COLO668 (cell line): ENCODE measurements around the gene ZNF619.
"Not testable (repeated sequence)": the region's sequence is repeated elsewhere in the genome, so short reads cannot be mapped to it uniquely, and the experiment has no call there.

Experiments
- DNase-seq: peaks from one replicate; lab custom pipeline; 2025; ENCODE audit not compliant: unreplicated experiment; lab: John Stamatoyannopoulos, UW

ZNF619 gene

DNA sequence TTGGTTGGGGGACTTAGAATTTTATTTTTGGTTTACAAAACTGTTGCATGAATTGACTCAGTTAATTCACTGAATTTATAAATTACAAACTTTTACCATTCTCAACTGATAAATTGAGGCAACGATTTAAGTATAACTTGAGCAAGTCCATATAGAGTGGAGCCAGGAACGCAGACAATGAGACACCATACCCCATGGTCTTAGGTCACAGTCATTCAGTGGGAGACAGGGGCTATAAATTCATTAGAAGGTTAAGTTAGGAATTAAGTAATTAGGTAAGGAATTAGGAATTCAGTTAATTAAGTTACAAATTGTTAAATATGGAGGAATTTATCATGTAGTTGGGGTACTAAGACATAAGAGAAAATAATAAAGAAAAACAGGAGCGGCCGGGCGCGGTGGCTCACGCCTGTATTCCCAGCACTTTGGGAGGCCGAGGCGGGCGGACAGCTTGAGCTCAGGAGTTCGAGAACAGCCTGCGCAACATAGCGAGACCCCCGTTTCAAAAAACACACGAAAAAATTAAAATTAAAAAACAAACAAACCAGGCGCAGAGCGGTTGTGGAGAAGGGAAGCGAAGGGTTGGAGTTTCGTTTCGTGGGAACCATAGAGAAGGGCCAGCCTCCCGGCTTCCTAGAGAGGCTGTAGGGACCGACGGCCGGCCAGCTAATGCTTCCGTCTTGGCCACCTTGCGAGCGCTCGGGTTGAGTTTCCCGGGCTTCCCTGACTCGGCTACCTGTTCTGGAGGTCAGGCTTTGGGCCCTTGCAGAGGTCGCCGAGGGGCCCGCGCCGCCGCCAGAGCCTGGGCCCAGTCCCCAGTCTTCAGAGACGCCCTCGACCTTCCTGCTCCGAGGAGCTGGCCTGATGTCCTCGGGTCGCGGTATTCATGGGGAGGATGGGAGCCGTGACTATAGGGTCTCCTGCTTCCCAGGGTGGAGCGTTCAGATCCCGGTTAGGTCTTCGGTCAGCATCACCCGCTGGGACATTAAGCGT, at the start of gene ZNF619:
Gene ZNF619 (plus strand): TSS at position 645 of the 993 bp plus-strand sequence. CDS start 858 bp downstream, outside the sequence.
- peak; percentile 64 for DNase-seq

DNA sequence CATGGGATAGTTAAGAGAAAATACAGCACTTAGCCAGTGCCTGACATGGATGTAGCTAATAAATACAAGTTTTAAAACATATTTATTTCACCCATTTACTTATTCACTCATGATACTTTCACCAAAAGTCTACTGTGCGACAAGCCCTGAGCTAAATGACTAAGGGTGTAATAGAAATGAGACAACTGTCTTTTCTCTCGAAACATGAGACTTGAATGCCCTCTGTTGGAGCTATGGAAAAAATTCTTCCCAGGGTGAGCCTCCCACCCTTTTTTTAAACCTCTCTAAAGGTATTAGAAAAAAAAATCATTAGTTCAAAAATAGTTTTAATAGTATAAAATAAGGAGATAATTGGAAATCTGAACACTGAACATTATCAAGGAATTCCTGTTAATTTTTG, 44.1 kb upstream of the ZNF619 start:
- no peak for DNase-seq

DNA sequence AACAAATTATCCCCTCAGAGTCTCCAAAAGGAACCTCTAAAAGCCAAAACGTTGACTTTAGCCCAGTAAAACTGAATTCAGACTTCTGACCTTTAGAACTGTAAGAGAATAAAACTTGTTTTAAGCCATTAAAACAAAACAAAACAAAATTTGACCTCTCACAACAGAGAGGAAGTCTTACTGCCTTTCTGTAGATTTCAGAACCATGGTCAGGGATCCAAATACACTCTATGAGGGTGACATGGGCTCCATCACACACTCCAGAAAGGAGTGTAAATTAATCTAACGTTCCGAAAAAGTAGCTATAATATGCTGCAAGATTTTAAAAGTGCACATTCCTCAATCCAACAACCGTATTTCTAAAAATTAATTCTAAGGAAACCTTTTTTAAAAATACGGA, 39.0 kb upstream of the ZNF619 start:
- no peak for DNase-seq

DNA sequence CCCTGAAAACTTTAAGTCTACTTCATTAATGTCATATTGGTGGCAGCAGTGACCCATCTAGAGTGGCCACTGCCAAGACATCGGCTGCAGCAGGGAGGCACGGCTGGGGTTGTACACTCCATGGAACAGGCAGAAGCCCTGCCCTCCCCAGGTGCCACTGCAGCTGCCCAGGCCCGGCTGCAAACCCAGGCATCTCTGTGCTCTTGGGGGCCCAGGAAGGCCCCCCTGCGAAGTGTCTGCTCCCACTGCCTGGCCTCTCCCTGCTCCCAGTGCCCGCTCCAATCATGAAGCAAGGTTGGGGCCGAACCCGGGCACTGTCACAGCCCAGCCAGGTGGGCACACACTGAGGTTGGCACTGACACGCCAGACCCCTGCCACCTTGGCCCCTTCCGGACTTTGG, 31.9 kb upstream of the ZNF619 start:
- no peak for DNase-seq

- no peak for DNase-seq
Observed at GRCh38 chr3:40445880-40446279, 31.0 kb upstream of the ZNF619 start.

GRCh38 chr3:40450438-40450837, 26.5 kb upstream of the ZNF619 start:
- no peak for DNase-seq

GRCh38 chr3:40451551-40451950, 25.4 kb upstream of the ZNF619 start:
- no peak for DNase-seq

GRCh38 chr3:40452057-40452456, 24.9 kb upstream of the ZNF619 start:
- DNase-seq = no peak

GRCh38 chr3:40452562-40452875, 24.4 kb upstream of the ZNF619 start:
- no peak for DNase-seq

- peak; percentile 95 for DNase-seq
Observed at GRCh38 chr3:40452876-40453730, 23.8 kb upstream of the ZNF619 start.

- DNase-seq = no peak
Observed at GRCh38 chr3:40453933-40454332, 23.0 kb upstream of the ZNF619 start.

DNA sequence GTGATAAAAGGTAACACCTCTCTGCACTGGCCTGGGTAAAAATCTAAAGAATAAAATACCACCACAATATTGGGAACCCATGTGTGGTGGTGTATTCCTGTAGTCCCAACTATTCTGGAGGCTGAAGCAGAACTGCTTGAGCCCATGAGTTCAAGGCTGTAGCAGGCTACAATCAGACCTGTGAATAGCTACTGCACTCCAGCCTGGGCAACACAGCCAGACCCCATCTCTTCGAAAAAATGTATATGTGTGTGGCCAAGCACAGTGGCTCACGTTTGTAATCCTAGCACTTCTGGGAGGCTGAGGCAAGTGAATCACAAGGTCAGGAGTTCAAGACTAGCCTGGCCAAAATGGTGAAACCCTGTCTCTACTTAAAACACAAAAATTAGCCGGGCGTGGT, 21.6 kb upstream of the ZNF619 start:
- no peak for DNase-seq

DNA sequence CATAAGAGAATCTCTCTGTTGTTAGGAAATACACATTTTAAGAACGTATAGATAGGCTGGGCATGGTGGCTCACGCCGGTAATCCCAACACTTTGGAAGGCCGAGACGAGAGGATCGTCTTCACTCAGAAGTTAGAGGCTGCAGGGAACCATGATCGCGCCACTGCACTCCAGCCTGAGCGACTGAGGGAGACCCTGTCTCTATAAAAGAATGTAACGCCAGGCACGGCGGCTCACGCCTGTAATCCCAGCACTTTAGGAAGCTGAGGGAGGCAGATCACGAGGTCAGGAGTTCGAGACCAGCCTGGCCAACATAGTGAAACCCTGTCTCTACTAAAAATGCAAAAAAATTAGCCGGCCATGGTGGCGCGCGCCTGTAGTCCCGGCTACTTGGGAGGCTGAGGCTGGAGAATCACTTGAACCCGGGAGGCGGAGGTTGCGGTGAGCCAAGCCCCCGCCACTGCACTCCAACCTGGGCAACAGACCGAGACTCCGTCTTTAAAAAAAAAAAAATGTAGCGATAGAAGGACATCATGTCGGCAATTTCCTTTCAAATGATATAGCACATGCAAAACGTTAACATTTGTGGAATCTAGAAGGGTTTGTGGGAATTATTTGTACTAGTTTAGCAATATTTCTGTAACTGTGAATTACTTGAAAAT, 20.5 kb upstream of the ZNF619 start:
- DNase-seq = no peak

DNA sequence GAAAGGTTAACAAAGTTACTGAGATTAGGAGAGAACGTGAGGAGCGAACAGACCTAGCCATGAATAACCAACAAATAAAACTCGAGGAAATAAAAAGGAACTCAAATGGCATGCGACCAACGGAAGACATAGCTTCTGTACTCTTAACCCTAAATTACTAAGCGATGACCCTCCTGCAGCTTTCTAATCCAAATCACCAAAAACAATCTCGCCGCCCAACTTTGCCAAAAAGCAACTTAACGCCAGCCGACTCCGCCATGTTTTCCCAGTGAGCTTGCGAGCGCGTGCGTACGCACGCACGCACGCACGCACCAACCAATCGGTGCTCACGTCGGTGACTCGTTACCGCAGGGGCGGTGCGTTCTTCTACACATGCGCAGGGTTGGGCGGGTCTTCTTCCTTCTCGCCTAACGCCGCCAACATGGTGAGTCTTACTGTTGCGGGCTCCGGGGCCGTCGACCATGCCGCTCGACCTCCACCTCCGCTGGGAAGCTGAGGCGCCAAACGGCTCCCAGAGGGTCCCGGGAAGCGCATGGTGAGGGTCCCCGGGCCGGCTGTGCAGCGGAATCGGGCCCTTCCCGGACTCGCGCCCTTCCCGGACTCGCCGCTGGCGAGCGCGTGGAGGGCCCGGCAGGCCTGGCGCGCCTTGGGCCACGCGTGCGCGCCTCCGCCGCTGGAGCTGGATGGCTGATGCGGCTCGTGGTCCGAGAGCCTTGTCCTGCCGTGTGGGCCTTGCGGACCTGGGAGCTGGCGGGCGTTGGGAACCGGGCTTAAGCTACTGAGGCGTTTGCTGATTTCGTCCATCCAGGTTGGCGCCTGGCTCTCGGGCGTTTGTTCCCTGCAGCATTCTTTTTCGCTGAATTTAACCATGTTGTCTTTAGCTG, 19.7 kb upstream of the ZNF619 start, which contains the start of gene RPL14:
Gene RPL14 (plus strand): TSS at position 400 of the 884 bp plus-strand sequence. CDS start 133 bp downstream, at position 533.
- DNase-seq = peak; percentile 92

DNA sequence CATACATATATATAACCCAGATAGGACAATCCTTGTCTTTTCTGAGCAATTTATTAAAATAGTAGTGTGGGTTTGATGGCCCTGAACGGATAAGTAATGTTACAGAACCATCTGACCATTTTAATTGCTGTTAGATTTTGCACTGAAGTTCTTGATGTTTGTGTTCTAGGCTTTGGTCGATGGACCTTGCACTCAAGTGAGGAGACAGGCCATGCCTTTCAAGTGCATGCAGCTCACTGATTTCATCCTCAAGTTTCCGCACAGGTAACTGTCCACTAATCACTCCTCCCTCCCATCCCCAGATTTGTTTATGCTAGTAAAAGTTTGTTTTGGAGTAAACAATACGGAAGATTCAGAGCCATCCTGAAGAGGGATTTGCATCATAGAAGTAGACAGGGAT, 18.4 kb upstream of the ZNF619 start:
- no peak for DNase-seq

DNA sequence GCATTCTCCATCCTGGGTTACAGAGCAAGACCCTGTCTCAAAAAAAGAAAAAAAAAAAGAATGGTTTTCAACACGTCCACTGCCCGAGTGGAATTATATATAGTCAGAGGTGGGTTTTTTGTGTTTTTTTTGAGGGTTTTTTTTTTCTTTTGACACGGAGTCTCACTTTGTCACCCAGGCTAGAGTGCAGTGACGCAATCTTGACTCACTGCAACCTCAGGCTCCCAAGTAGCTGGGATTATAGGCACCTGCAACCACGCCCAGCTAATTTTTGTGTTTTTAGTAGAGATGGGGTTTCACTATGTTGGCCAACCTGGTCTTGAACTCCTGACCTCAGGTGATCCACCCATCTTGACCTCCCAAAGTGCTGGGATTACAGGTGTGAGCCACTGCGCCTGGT, 16.4 kb upstream of the ZNF619 start:
- not testable (repeated sequence) for DNase-seq

GRCh38 chr3:40461161-40461560, 15.8 kb upstream of the ZNF619 start:
- DNase-seq = no peak

DNA sequence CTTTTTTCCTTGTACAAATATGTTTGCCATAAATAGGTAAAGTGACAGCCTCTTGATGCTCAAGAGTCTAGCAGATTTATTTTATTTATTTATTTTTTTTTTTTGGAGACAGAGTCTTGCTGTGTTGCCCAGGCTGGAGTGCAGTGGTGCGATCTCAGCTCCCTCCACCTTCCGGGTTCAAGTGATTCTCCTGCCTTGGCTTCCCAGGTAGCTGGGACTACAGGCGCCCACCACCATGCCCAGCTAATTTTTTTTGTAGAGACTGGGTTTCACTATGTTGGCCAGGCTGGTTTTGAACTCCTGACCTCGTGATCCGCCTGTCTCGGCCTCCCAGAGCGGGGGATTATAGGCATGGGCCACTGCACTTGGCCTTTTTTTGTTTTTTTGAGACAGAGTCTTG, 14.1 kb upstream of the ZNF619 start:
- DNase-seq = not testable (repeated sequence)

GRCh38 chr3:40463579-40463978, 13.3 kb upstream of the ZNF619 start:
- DNase-seq = no peak
